Lung (tissue), 12 donors: ENCODE measurements around the gene BCO2. TPM values are rescaled to one million over a fixed set of nuclear protein-coding genes. Genes with fewer than 3 reads are reported as not detected.
A peak's percentile ranks its signal among the peaks of the same experiment; 100 is the strongest.

ENCODE experiments used
- ATAC-seq: fragments of 200-7000 bp; cut with Tn5 transposase; one replicate; pipeline ENCODE4 v1.9.1; 2020; ENCODE audit warnings: moderate number of reproducible peaks; ENCODE audit not compliant: insufficient read depth, low FRiP score
- DNase-seq, 3 donors: peaks; one replicate each; pipeline ENCODE4 v3.0.0-alpha.2; 2013 to 2017
- H3K27ac ChIP-seq, 2 donors: one replicate each; pipeline ENCODE4 v1.5.1; 2013; ENCODE audit warnings: mild to moderate bottlenecking in 2 of 2, moderate library complexity in 2 of 2, control low read depth in 1 of 2, inconsistent platforms in 1 of 2, low read depth in 1 of 2, low read length in 1 of 2
- H3K27me3 ChIP-seq, 3 donors: one replicate each; pipeline ENCODE4 v1.5.1; 2013; ENCODE audit warnings: low read length in 2 of 3; ENCODE audit not compliant: control insufficient read depth in 3 of 3, insufficient read depth in 3 of 3
- H3K36me3 ChIP-seq, 4 donors: one replicate each; pipeline ENCODE4 v1.5.1; 2013; ENCODE audit warnings: low read length in 4 of 4, mild to moderate bottlenecking in 1 of 4, moderate library complexity in 1 of 4; ENCODE audit not compliant: control insufficient read depth in 4 of 4, insufficient read depth in 4 of 4
- H3K4me1 ChIP-seq, 5 donors: one replicate each; pipeline ENCODE4 v1.5.1; 2013; ENCODE audit warnings: low read length in 5 of 5, mild to moderate bottlenecking in 2 of 5, moderate library complexity in 1 of 5; ENCODE audit not compliant: control insufficient read depth in 5 of 5, insufficient read depth in 5 of 5
- H3K4me3 ChIP-seq: one replicate; pipeline ENCODE4 v1.5.1; 2013; ENCODE audit warnings: mild to moderate bottlenecking, control low read depth, moderate library complexity
- H3K9ac ChIP-seq, 2 donors: one replicate each; pipeline ENCODE4 v1.5.1; 2013; ENCODE audit warnings: low read length in 2 of 2, control low read depth in 1 of 2; ENCODE audit not compliant: insufficient read depth in 1 of 2
- H3K9me3 ChIP-seq, 4 donors: one replicate each; pipeline ENCODE4 v1.5.1; 2013; ENCODE audit warnings: low read length in 3 of 4, mild to moderate bottlenecking in 1 of 4, moderate library complexity in 1 of 4; ENCODE audit not compliant: control insufficient read depth in 4 of 4, insufficient read depth in 3 of 4
- CTCF ChIP-seq: IDR thresholded peaks from 2 replicates; pipeline ENCODE4 v1.5.1; 2012; ENCODE audit warnings: mild to moderate bottlenecking; ENCODE audit errors: control extremely low read depth, extremely low read depth
- WGBS, 2 donors: extraction: QIAGEN DNeasy Blood & Tissue Kit; methylation state at CpG; one replicate each; pipeline ENCODE4 v1.1.7; 2013; 5-methylcytosine and 5-hydroxymethylcytosine counted together
- polyA plus RNA-seq, 2 donors: library from polyadenylated mRNA; stranded (reverse); fragments of 200-250 nt; gene quantifications; one replicate each; pipeline ENCODE4 v1.2.1, GENCODE V29; 2013
- total RNA-seq, 2 donors: library from RNA; depleted of rRNA in 1 of 2; stranded (reverse); fragments of >200 nt in 1 of 2; gene quantifications; one replicate each; pipeline ENCODE4 v1.2.1, GENCODE V29; 2014 to 2021
- donor health status: control.
- donor health status: control.
- donor health status: Bipolar disorder and iron deficiency.
- donor health status: healthy.
- donor health status: DM: yes; HTN: yes; CAD: no.

The BCO2 gene
- total and polyA plus RNA-seq, 4 donors, result 2.8 to 20.3 (median 6.7) TPM

- no peak for DNase-seq
- ATAC-seq, result no peak
- WGBS, 2 donors, result 63 to 89% methylated on average over 3 of the region's 3 CpGs
- peaks cover 0 to 10% (median 5%) of the 10 kb centered on the region in 5 donors for H3K4me1 ChIP-seq
- no peaks in the 10 kb centered on the region for H3K9me3 ChIP-seq
- no peak overlapping the region for H3K9ac ChIP-seq
- TF ChIP-seq CTCF, result no peak
- no peak overlapping the region for H3K27ac ChIP-seq
- H3K36me3 ChIP-seq, result peaks cover 8 to 24% (median 10%) of the 10 kb centered on the region in 4 donors
- H3K4me3 ChIP-seq, result no peak overlapping the region
- H3K27me3 ChIP-seq, result no peaks in the 10 kb centered on the region
Measured at GRCh38 chr11:112229746-112230433, 54.6 kb downstream of the BCO2 start.

- no peak overlapping the region for H3K27ac ChIP-seq
- H3K4me1 ChIP-seq, result peaks cover 0 to 10% (median 4%) of the 10 kb centered on the region in 5 donors
- H3K36me3 ChIP-seq, result peaks cover 15 to 36% (median 23%) of the 10 kb centered on the region in 4 donors
- ATAC-seq (no peak), DNase-seq (no peak)
- H3K9ac ChIP-seq, result peak overlapping the region in 1 of 2 donors; percentile 6
- no peak for TF ChIP-seq CTCF
- WGBS, 2 donors, result 88% methylated on average over 2 of the region's 2 CpGs
- no peak overlapping the region for H3K4me3 ChIP-seq
- no peaks in the 10 kb centered on the region for H3K9me3 ChIP-seq
- no peaks in the 10 kb centered on the region for H3K27me3 ChIP-seq
Measured at GRCh38 chr11:112231952-112232351, 56.6 kb downstream of the BCO2 start.

- Histone ChIP-seq H3K27me3 (no peaks in the 10 kb centered on the region), H3K36me3 (peaks cover 23 to 37% (median 25%) of the 10 kb centered on the region in 4 donors), H3K9ac (no peak overlapping the region), H3K4me1 (no peaks in the 10 kb centered on the region), H3K27ac (no peak overlapping the region), H3K4me3 (no peak overlapping the region), H3K9me3 (no peaks in the 10 kb centered on the region)
- 95% methylated on average over 8 of the region's 8 CpGs for WGBS, 2 donors
- no peak for DNase-seq
- no peak for ATAC-seq
- no peak for TF ChIP-seq CTCF
Measured at GRCh38 chr11:112235750-112236390, 60.6 kb downstream of the BCO2 start.
